HEK293T (cell line): Measurements from ENCODE around the gene ABI3BP.
A peak's percentile ranks its signal among the peaks of the same experiment; 100 is the strongest.

Experiments
- CTCF ChIA-PET: fragments of 350-600 bp; formaldehyde crosslinking; extraction: SDS; loops from one replicate; lab custom pipeline; 2021; ENCODE audit warnings: antibody characterized with exemption, inconsistent platforms; lab: Yijun Ruan, JAX
- POLR2A ChIA-PET: fragments of 350-600 bp; formaldehyde crosslinking; extraction: SDS; loops from one replicate; lab custom pipeline; 2020; ENCODE audit warnings: antibody characterized with exemption, inconsistent platforms; lab: Yijun Ruan, JAX
- DNase-seq: peaks from one replicate; pipeline ENCODE4 v3.0.0; 2012; ENCODE audit warnings: mixed read lengths; ENCODE audit errors: extremely low spot score
- ARNT ChIP-seq: fragments of 450-650 bp; IDR thresholded peaks from 2 replicates; pipeline ENCODE4 v1.6.1; 2017; ENCODE audit warnings: mild to moderate bottlenecking
- BHLHE40 ChIP-seq: fragments of 450-650 bp; IDR thresholded peaks from 2 replicates; pipeline ENCODE4 v1.6.1; 2016; ENCODE audit warnings: mild to moderate bottlenecking, moderate library complexity, borderline replicate concordance
- CTBP1 ChIP-seq: fragments of 450-650 bp; IDR thresholded peaks from 2 replicates; pipeline ENCODE4 v1.6.1; 2016; ENCODE audit warnings: borderline replicate concordance
- ELF4 ChIP-seq: fragments of 450-650 bp; IDR thresholded peaks from 2 replicates; pipeline ENCODE4 v1.6.1; 2017; ENCODE audit warnings: antibody characterized with exemption
- FOXA1 ChIP-seq: fragments of 450-650 bp; IDR thresholded peaks from 2 replicates; pipeline ENCODE4 v1.6.1; 2016; ENCODE audit warnings: mild to moderate bottlenecking
- FOXK2 ChIP-seq: fragments of 450-650 bp; IDR thresholded peaks from 2 replicates; pipeline ENCODE4 v1.6.1; 2016; ENCODE audit warnings: mild to moderate bottlenecking
- FOXM1 ChIP-seq: fragments of 450-650 bp; IDR thresholded peaks from 2 replicates; pipeline ENCODE4 v1.6.1; 2017; ENCODE audit warnings: mild to moderate bottlenecking, borderline replicate concordance
- HDGF ChIP-seq: fragments of 450-650 bp; IDR thresholded peaks from 2 replicates; pipeline ENCODE4 v1.6.1; 2017; ENCODE audit warnings: antibody characterized with exemption, borderline replicate concordance
- L3MBTL2 ChIP-seq: fragments of 450-650 bp; conservative IDR thresholded peaks from 2 replicates; pipeline ENCODE4 v1.6.1; 2016; ENCODE audit warnings: mild to moderate bottlenecking
- LEF1 ChIP-seq: fragments of 450-650 bp; IDR thresholded peaks from 2 replicates; pipeline ENCODE4 v1.6.1; 2017; ENCODE audit warnings: mild to moderate bottlenecking, borderline replicate concordance
- NFRKB ChIP-seq: fragments of 450-650 bp; IDR thresholded peaks from 2 replicates; pipeline ENCODE4 v1.6.1; 2016; ENCODE audit warnings: mild to moderate bottlenecking, moderate library complexity
- PKNOX1 ChIP-seq: fragments of 450-650 bp; IDR thresholded peaks from 2 replicates; pipeline ENCODE4 v1.6.1; 2016
- SP1 ChIP-seq: fragments of 450-650 bp; IDR thresholded peaks from 2 replicates; pipeline ENCODE4 v1.6.1; 2017
- SUZ12 ChIP-seq: fragments of 450-650 bp; IDR thresholded peaks from 2 replicates; pipeline ENCODE4 v1.6.1; 2016; ENCODE audit warnings: mild to moderate bottlenecking
- TARDBP ChIP-seq: fragments of 450-650 bp; IDR thresholded peaks from 2 replicates; pipeline ENCODE4 v1.6.1; 2016
- ZNF384 ChIP-seq: fragments of 450-650 bp; IDR thresholded peaks from 2 replicates; pipeline ENCODE4 v1.6.1; 2016

Gene ABI3BP

GRCh38 chr3:100717637-100718487 is 275.4 kb downstream of the ABI3BP start:
- ChIA-PET POLR2A (no interaction called here), CTCF (interaction anchor here (0.6 kb wide), 1 partner anchor 396 kb away, joined by 4 read pairs; no protein-coding TSS in a partner anchor)
- no peak for DNase-seq
- no peak for TF ChIP-seq ZNF384
- no peak for TF ChIP-seq LEF1
- TF ChIP-seq FOXA1 = no peak
- no peak for TF ChIP-seq TARDBP
- no peak for TF ChIP-seq CTBP1
- TF ChIP-seq PKNOX1 = no peak
- no peak for TF ChIP-seq HDGF
- no peak for TF ChIP-seq SUZ12
- TF ChIP-seq ARNT = no peak
- TF ChIP-seq FOXK2 = no peak
- TF ChIP-seq L3MBTL2 = no peak
- no peak for TF ChIP-seq ELF4
- TF ChIP-seq BHLHE40 = no peak
- no peak for TF ChIP-seq NFRKB
- TF ChIP-seq FOXM1 = no peak
- no peak for TF ChIP-seq SP1

GRCh38 chr3:100717063-100717462 is 276.2 kb downstream of the ABI3BP start:
- TF ChIP-seq PKNOX1 = no peak
- TF ChIP-seq SUZ12 = no peak
- TF ChIP-seq ELF4 = no peak
- no peak for TF ChIP-seq CTBP1
- no peak for TF ChIP-seq ZNF384
- TF ChIP-seq ARNT = no peak
- CTCF ChIA-PET = no interaction called here
- POLR2A ChIA-PET = no interaction called here
- no peak for DNase-seq

- no peak for DNase-seq
- ChIA-PET POLR2A (no interaction called here), CTCF (no interaction called here)
- TF ChIP-seq FOXM1 = no peak
- TF ChIP-seq TARDBP = no peak
- TF ChIP-seq L3MBTL2 = no peak
- no peak for TF ChIP-seq ZNF384
- TF ChIP-seq SP1 = no peak
- no peak for TF ChIP-seq BHLHE40
- no peak for TF ChIP-seq SUZ12
- no peak for TF ChIP-seq ELF4
- no peak for TF ChIP-seq FOXK2
- TF ChIP-seq FOXA1 = no peak
- no peak for TF ChIP-seq ARNT
- no peak for TF ChIP-seq NFRKB
- no peak for TF ChIP-seq HDGF
- TF ChIP-seq PKNOX1 = no peak
- no peak for TF ChIP-seq LEF1
Measured at GRCh38 chr3:100715176-100715575, 278.0 kb downstream of the ABI3BP start.

- peak; percentile 61 for DNase-seq
- TF ChIP-seq NFRKB (no peak), TARDBP (no peak), ZNF384 (no peak), L3MBTL2 (no peak), FOXA1 (no peak), LEF1 (no peak), SUZ12 (no peak), ARNT (no peak), CTBP1 (no peak)
- ChIA-PET CTCF (interaction anchor here (0.7 to 2.0 kb wide), 2 partner anchors 17 to 248 kb away, joined by 3 to 8 read pairs; no protein-coding TSS in a partner anchor), POLR2A (interaction anchor here (1.0 to 2.1 kb wide), 7 partner anchors 13 to 309 kb away, joined by 3 to 5 read pairs (median 3); partner anchors contain the start of genes ABI3BP, LNP1 and TOMM70)
Measured at GRCh38 chr3:100710261-100710968, 282.8 kb downstream of the ABI3BP start.

- ChIA-PET CTCF (interaction anchor here (0.7 to 2.0 kb wide), 2 partner anchors 16 to 247 kb away, joined by 3 to 8 read pairs; no protein-coding TSS in a partner anchor), POLR2A (interaction anchor here (1.0 to 2.1 kb wide), 8 partner anchors 10 to 308 kb away, joined by 3 to 5 read pairs (median 3); partner anchors contain the start of genes ABI3BP, LNP1 and TOMM70)
- no peak for TF ChIP-seq HDGF
- no peak for TF ChIP-seq SP1
- no peak for TF ChIP-seq NFRKB
- no peak for TF ChIP-seq TARDBP
- TF ChIP-seq L3MBTL2 = no peak
- no peak for TF ChIP-seq FOXK2
- TF ChIP-seq ELF4 = no peak
- no peak for TF ChIP-seq SUZ12
- peak; percentile 56 for DNase-seq
Measured at GRCh38 chr3:100709842-100710260, 283.4 kb downstream of the ABI3BP start.
